SIG-M5 (cell line): ENCODE data around the gene SMLR1.
"Not testable (repeated sequence)": the region's sequence is repeated elsewhere in the genome, so short reads cannot be mapped to it uniquely, and the experiment has no call there.

Source experiments
- DNase-seq: peaks from one replicate; lab custom pipeline; 2025; lab: John Stamatoyannopoulos, UW

Gene SMLR1

GRCh38 chr6:130827247-130828149 is at the start of gene SMLR1:
SMLR1 (plus strand) TSS chr6:130827406; CDS start chr6:130827414, 8 bp downstream.
- DNase-seq: no peak

GRCh38 chr6:130778946-130779657 is 48.1 kb upstream of the SMLR1 start:
- no peak for DNase-seq

- no peak for DNase-seq
Measured at GRCh38 chr6:130779658-130780033, 47.6 kb upstream of the SMLR1 start.

GRCh38 chr6:130780122-130780521 is 47.1 kb upstream of the SMLR1 start:
- no peak for DNase-seq

GRCh38 chr6:130781557-130781956 is 45.6 kb upstream of the SMLR1 start:
- no peak for DNase-seq

GRCh38 chr6:130783416-130784107 is 43.6 kb upstream of the SMLR1 start:
- no peak for DNase-seq

GRCh38 chr6:130787726-130788500 is 39.3 kb upstream of the SMLR1 start:
- no peak for DNase-seq

- DNase-seq: no peak
Measured at GRCh38 chr6:130788954-130789353, 38.3 kb upstream of the SMLR1 start.

- DNase-seq: no peak
Measured at GRCh38 chr6:130794010-130794697, 33.1 kb upstream of the SMLR1 start.

- DNase-seq: no peak
Measured at GRCh38 chr6:130794738-130795137, 32.5 kb upstream of the SMLR1 start.

- DNase-seq: no peak
Measured at GRCh38 chr6:130796313-130796905, 30.8 kb upstream of the SMLR1 start.

- DNase-seq: no peak
Measured at GRCh38 chr6:130797061-130797460, 30.1 kb upstream of the SMLR1 start.

- DNase-seq: not testable (repeated sequence)
Measured at GRCh38 chr6:130801368-130801767, 25.8 kb upstream of the SMLR1 start.

GRCh38 chr6:130810307-130811030 is 16.7 kb upstream of the SMLR1 start:
- no peak for DNase-seq

- no peak for DNase-seq
Measured at GRCh38 chr6:130811932-130812331, 15.3 kb upstream of the SMLR1 start.

- DNase-seq: no peak
Measured at GRCh38 chr6:130814506-130814905, 12.7 kb upstream of the SMLR1 start.

GRCh38 chr6:130815200-130816071 is 11.8 kb upstream of the SMLR1 start:
- no peak for DNase-seq

- no peak for DNase-seq
Measured at GRCh38 chr6:130822736-130823135, 4.5 kb upstream of the SMLR1 start.
